ENCODE measurements around the gene ABHD16B. TPM values are rescaled to one million over a fixed set of nuclear protein-coding genes. Genes with fewer than 3 reads are reported as not detected.
"Not testable (repeated sequence)": the region's sequence is repeated elsewhere in the genome, so short reads cannot be mapped to it uniquely, and the experiment has no call there.

The ABHD16B gene
- total RNA-seq, 2 donors from 2014 or later: not detected

GRCh38 chr20:63847237-63848002, 13.9 kb upstream of the ABHD16B start:
- Histone ChIP-seq H3K4me1 (peaks cover 0 to 52% of the 10 kb centered on the region in 2 donors), H3K27me3 (no peaks in the 10 kb centered on the region), H3K9me3 (no peaks in the 10 kb centered on the region), H3K36me3 (no peaks in the 10 kb centered on the region), H3K4me3 (peak overlapping the region in 1 of 2 donors; percentile 1), H3K27ac (peak overlapping the region; percentile 86)
- no peak for TF ChIP-seq CTCF (IDR thresholded peaks at IDR 0.05)
- no peak for DNase-seq (ENCODE audit: low spot score)

- no peak for TF ChIP-seq CTCF (IDR thresholded peaks at IDR 0.05)
- no peaks in the 10 kb centered on the region for H3K27me3 ChIP-seq
- no peaks in the 10 kb centered on the region for H3K36me3 ChIP-seq
- H3K4me3 ChIP-seq: peak overlapping the region in 1 of 2 donors; percentile 1
- H3K9me3 ChIP-seq: no peaks in the 10 kb centered on the region
- no peak for DNase-seq (ENCODE audit: low spot score)
- H3K27ac ChIP-seq: peak overlapping the region; percentile 86
- H3K4me1 ChIP-seq: peaks cover 0 to 52% of the 10 kb centered on the region in 2 donors
These were observed 13.0 kb upstream of the ABHD16B start for GRCh38 chr20:63848003-63848911.

- H3K4me1 ChIP-seq: peaks cover 0 to 55% of the 10 kb centered on the region in 2 donors
These were observed 10.4 kb upstream of the ABHD16B start for GRCh38 chr20:63850689-63851547.

GRCh38 chr20:63851548-63851943, 9.8 kb upstream of the ABHD16B start:
- peaks cover 0 to 53% of the 10 kb centered on the region in 2 donors for H3K4me1 ChIP-seq

More at GRCh38 chr20:63850689-63851547, 10.4 kb upstream of the ABHD16B start:
- no peaks in the 10 kb centered on the region for H3K9me3 ChIP-seq
- DNase-seq (ENCODE audit: low spot score): no peak
- no peaks in the 10 kb centered on the region for H3K36me3 ChIP-seq
- no peak overlapping the region for H3K27ac ChIP-seq
- TF ChIP-seq CTCF (IDR thresholded peaks at IDR 0.05): no peak
- H3K4me3 ChIP-seq: no peak overlapping the region
- H3K27me3 ChIP-seq: no peaks in the 10 kb centered on the region

GRCh38 chr20:63853733-63854068, 7.6 kb upstream of the ABHD16B start:
- not testable (repeated sequence) for H3K4me3 ChIP-seq; DNase-seq (ENCODE audit: low spot score); H3K9me3 ChIP-seq; H3K27me3 ChIP-seq; H3K36me3 ChIP-seq
- Histone ChIP-seq H3K4me1 (peaks cover 0 to 47% of the 10 kb centered on the region in 2 donors), H3K27ac (peak overlapping the region; percentile 72 to 74)

More at GRCh38 chr20:63851548-63851943, 9.8 kb upstream of the ABHD16B start:
- H3K36me3 ChIP-seq; H3K4me3 ChIP-seq; H3K27ac ChIP-seq; H3K9me3 ChIP-seq; H3K27me3 ChIP-seq; DNase-seq (ENCODE audit: low spot score): not testable (repeated sequence)

- Histone ChIP-seq H3K9me3 (no peaks in the 10 kb centered on the region), H3K36me3 (no peaks in the 10 kb centered on the region), H3K27me3 (no peaks in the 10 kb centered on the region), H3K27ac (peak overlapping the region; percentile 72 to 74), H3K4me1 (peaks cover 0 to 51% of the 10 kb centered on the region in 2 donors), H3K4me3 (peak overlapping the region in 1 of 2 donors; percentile 26)
- no peak for TF ChIP-seq CTCF (IDR thresholded peaks at IDR 0.05)
- no peak for DNase-seq (ENCODE audit: low spot score)
These were observed 7.1 kb upstream of the ABHD16B start for GRCh38 chr20:63854069-63854765.
